GM23338 (cell line): Measurements from ENCODE around the gene TMBIM1. TPM values are rescaled to one million over a fixed set of nuclear protein-coding genes. Genes with fewer than 3 reads are reported as not detected.
A peak's percentile ranks its signal among the peaks of the same experiment; 100 is the strongest.

ENCODE experiments used
- ATAC-seq: fragments of 200-7000 bp; cut with Tn5 transposase; 3 replicates; pipeline ENCODE4 v1.9.1; 2020
- DNase-seq: peaks from one replicate; pipeline ENCODE4 v3.0.0-alpha.2; 2015; ENCODE audit warnings: low spot score
- H2AFZ ChIP-seq: fragments of 200-600 bp; sonication (generic); 2 replicates; pipeline ENCODE4 v1.8.0; 2016; ENCODE audit warnings: antibody characterized with exemption, mild to moderate bottlenecking, moderate library complexity
- H3F3A ChIP-seq: fragments of 200-600 bp; sonication (generic); replicated peaks from 2 replicates; pipeline ENCODE4 v1.8.0; 2017; ENCODE audit warnings: antibody characterized with exemption, mixed run types, low read depth
- H3K27ac ChIP-seq: fragments of 200-600 bp; sonication (generic); 2 replicates; pipeline ENCODE4 v1.6.1; 2016; ENCODE audit warnings: low read depth
- H3K27me3 ChIP-seq: fragments of 200-600 bp; sonication (generic); 2 replicates; pipeline ENCODE4 v1.8.0; 2016; ENCODE audit warnings: mild to moderate bottlenecking, mixed run types, moderate library complexity; ENCODE audit not compliant: insufficient read depth
- H3K36me3 ChIP-seq: fragments of 200-600 bp; sonication (generic); 2 replicates; pipeline ENCODE4 v1.8.0; 2016; ENCODE audit warnings: mild to moderate bottlenecking; ENCODE audit not compliant: insufficient read depth
- H3K4me1 ChIP-seq: fragments of 200-600 bp; sonication (generic); 2 replicates; pipeline ENCODE4 v1.8.0; 2016; ENCODE audit warnings: mild to moderate bottlenecking, moderate library complexity; ENCODE audit not compliant: insufficient read depth
- H3K4me2 ChIP-seq: fragments of 200-600 bp; sonication (generic); 2 replicates; pipeline ENCODE4 v1.7.1; 2017; ENCODE audit warnings: mixed run types
- H3K4me3 ChIP-seq: fragments of 200-600 bp; sonication (generic); 2 replicates; pipeline ENCODE4 v1.6.1; 2016; ENCODE audit warnings: mixed run types
- H3K79me2 ChIP-seq: fragments of 200-600 bp; sonication (generic); replicated peaks from 2 replicates; pipeline ENCODE4 v1.8.0; 2017; ENCODE audit warnings: mild to moderate bottlenecking; ENCODE audit not compliant: insufficient read depth
- H3K9me2 ChIP-seq: fragments of 200-600 bp; sonication (generic); 2 replicates; pipeline ENCODE4 v1.8.0; 2017; ENCODE audit not compliant: insufficient read depth
- H4K20me1 ChIP-seq: fragments of 200-600 bp; sonication (generic); replicated peaks from 2 replicates; pipeline ENCODE4 v1.8.0; 2017; ENCODE audit warnings: mild to moderate bottlenecking; ENCODE audit not compliant: insufficient read depth
- H3K27ac Mint-ChIP-seq: 2 replicates; pipeline ENCODE4 v1.8.0; 2020; ENCODE audit warnings: inconsistent platforms, mild to moderate bottlenecking, moderate library complexity, mixed read lengths
- H3K27me3 Mint-ChIP-seq: 3 replicates; pipeline ENCODE4 v1.8.0; 2022; ENCODE audit warnings: low read depth, mild to moderate bottlenecking, moderate library complexity, mixed read lengths, inconsistent platforms; ENCODE audit not compliant: insufficient read depth, poor library complexity
- H3K36me3 Mint-ChIP-seq: 3 replicates; pipeline ENCODE4 v1.8.0; 2021; ENCODE audit warnings: low read depth, mild to moderate bottlenecking, inconsistent platforms, moderate library complexity, mixed read lengths
- H3K4me1 Mint-ChIP-seq: 3 replicates; pipeline ENCODE4 v1.8.0; 2020; ENCODE audit warnings: mild to moderate bottlenecking, inconsistent platforms, mixed read lengths
- H3K4me3 Mint-ChIP-seq: 3 replicates; pipeline ENCODE4 v1.8.0; 2021; ENCODE audit warnings: moderate library complexity, mild to moderate bottlenecking, inconsistent platforms, mixed read lengths
- H3K9me3 Mint-ChIP-seq: 3 replicates; pipeline ENCODE4 v1.8.0; 2020; ENCODE audit warnings: moderate library complexity, mild to moderate bottlenecking, inconsistent platforms, mixed read lengths
- CTCF ChIP-seq, 2 experiments: fragments of 200-600 bp in 1 of 2; sonication (generic) in 1 of 2; conservative IDR thresholded peaks; 2 replicates each; pipeline versions ENCODE4 v1.5.1 to v1.6.1; 2016 to 2017; ENCODE audit warnings: antibody characterized with exemption in 2 of 2, low read depth in 2 of 2, mild to moderate bottlenecking in 2 of 2, moderate library complexity in 1 of 2
- EZH2 ChIP-seq: fragments of 200-600 bp; sonication (generic); IDR thresholded peaks from one replicate; pipeline ENCODE4 v1.8.0; 2017; ENCODE audit warnings: antibody characterized with exemption, mild to moderate bottlenecking, low read depth; ENCODE audit not compliant: unreplicated experiment
- polyA plus RNA-seq: library from polyadenylated mRNA; unstranded; fragments of >200 nt; fragmentation: Nextera tagmentation; extraction: Ambion mirVana; gene quantifications from 2 replicates; pipeline ENCODE4 v1.2.1, GENCODE V29; 2016
- total RNA-seq: library from RNA; depleted of rRNA; stranded (reverse); fragments of >200 nt; shearing (Covaris generic); gene quantifications from 2 replicates; pipeline ENCODE4 v1.2.3, GENCODE V29; 2014
- TF ChIP-seq, protein P1 (sequence below): fragments of 250-450 bp; sonication (Bioruptor Pico); IDR thresholded peaks from 2 replicates; pipeline ENCODE4 v1.5.0; 2020; ENCODE audit warnings: mild to moderate bottlenecking, moderate library complexity

TMBIM1 gene
- total and polyA plus RNA-seq, 2 experiments from 2014 or later = 12.0 to 20.8 TPM

GRCh38 chr2:218261423-218262236, 30.7 kb downstream of the TMBIM1 start:
- Mint-ChIP-seq H3K27me3 (peaks cover 16% of the 10 kb centered on the region), H3K36me3 (peaks cover 27% of the 10 kb centered on the region), H3K27ac (peak overlapping the region; percentile 55), H3K4me1 (peaks cover 33% of the 10 kb centered on the region), H3K4me3 (no peak overlapping the region; the same call in 2 of the 3 replicates), H3K9me3 (no peaks in the 10 kb centered on the region)
- Histone ChIP-seq H3K4me3 (no peak overlapping the region; the same call in 1 of the 2 replicates), H3K27me3 (no peaks in the 10 kb centered on the region), H3K9me2 (no peaks in the 10 kb centered on the region), H3K36me3 (no peaks in the 10 kb centered on the region), H3K27ac (peak overlapping the region; percentile 83), H3K4me1 (peaks cover 29% of the 10 kb centered on the region), H2AFZ (no peak overlapping the region), H3F3A (peaks cover 7% of the 10 kb centered on the region), H3K4me2 (peak overlapping the region; percentile 57; the same call in 1 of the 2 replicates), H4K20me1 (peaks cover 4% of the 10 kb centered on the region; the same call in 1 of the 2 replicates), H3K79me2 (no peaks in the 10 kb centered on the region)
- ATAC-seq (no peak), DNase-seq (peak; percentile 34)
- no peak for TF ChIP-seq EZH2
- TF ChIP-seq, protein P1, sequence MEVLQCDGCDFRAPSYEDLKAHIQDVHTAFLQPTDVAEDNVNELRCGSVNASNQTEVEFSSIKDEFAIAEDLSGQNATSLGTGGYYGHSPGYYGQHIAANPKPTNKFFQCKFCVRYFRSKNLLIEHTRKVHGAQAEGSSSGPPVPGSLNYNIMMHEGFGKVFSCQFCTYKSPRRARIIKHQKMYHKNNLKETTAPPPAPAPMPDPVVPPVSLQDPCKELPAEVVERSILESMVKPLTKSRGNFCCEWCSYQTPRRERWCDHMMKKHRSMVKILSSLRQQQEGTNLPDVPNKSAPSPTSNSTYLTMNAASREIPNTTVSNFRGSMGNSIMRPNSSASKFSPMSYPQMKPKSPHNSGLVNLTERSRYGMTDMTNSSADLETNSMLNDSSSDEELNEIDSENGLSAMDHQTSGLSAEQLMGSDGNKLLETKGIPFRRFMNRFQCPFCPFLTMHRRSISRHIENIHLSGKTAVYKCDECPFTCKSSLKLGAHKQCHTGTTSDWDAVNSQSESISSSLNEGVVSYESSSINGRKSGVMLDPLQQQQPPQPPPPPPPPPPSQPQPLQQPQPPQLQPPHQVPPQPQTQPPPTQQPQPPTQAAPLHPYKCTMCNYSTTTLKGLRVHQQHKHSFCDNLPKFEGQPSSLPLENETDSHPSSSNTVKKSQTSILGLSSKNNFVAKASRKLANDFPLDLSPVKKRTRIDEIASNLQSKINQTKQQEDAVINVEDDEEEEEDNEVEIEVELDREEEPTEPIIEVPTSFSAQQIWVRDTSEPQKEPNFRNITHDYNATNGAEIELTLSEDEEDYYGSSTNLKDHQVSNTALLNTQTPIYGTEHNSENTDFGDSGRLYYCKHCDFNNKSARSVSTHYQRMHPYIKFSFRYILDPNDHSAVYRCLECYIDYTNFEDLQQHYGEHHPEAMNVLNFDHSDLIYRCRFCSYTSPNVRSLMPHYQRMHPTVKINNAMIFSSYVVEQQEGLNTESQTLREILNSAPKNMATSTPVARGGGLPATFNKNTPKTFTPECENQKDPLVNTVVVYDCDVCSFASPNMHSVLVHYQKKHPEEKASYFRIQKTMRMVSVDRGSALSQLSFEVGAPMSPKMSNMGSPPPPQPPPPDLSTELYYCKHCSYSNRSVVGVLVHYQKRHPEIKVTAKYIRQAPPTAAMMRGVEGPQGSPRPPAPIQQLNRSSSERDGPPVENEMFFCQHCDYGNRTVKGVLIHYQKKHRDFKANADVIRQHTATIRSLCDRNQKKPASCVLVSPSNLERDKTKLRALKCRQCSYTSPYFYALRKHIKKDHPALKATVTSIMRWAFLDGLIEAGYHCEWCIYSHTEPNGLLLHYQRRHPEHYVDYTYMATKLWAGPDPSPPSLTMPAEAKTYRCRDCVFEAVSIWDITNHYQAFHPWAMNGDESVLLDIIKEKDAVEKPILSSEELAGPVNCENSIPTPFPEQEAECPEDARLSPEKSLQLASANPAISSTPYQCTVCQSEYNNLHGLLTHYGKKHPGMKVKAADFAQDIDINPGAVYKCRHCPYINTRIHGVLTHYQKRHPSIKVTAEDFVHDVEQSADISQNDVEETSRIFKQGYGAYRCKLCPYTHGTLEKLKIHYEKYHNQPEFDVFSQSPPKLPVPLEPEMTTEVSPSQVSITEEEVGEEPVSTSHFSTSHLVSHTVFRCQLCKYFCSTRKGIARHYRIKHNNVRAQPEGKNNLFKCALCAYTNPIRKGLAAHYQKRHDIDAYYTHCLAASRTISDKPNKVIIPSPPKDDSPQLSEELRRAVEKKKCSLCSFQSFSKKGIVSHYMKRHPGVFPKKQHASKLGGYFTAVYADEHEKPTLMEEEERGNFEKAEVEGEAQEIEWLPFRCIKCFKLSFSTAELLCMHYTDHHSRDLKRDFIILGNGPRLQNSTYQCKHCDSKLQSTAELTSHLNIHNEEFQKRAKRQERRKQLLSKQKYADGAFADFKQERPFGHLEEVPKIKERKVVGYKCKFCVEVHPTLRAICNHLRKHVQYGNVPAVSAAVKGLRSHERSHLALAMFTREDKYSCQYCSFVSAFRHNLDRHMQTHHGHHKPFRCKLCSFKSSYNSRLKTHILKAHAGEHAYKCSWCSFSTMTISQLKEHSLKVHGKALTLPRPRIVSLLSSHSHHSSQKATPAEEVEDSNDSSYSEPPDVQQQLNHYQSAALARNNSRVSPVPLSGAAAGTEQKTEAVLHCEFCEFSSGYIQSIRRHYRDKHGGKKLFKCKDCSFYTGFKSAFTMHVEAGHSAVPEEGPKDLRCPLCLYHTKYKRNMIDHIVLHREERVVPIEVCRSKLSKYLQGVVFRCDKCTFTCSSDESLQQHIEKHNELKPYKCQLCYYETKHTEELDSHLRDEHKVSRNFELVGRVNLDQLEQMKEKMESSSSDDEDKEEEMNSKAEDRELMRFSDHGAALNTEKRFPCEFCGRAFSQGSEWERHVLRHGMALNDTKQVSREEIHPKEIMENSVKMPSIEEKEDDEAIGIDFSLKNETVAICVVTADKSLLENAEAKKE = no peak

- Histone ChIP-seq H3K27ac (peak within 1 kb of the TSS; percentile 83), H3K4me3 (peak within 1 kb of the TSS; percentile 14; the same call in 1 of the 2 replicates), H3K36me3 (peaks cover 3% of the 10 kb centered on the region; the same call in 1 of the 2 replicates), H4K20me1 (peaks cover 4% of the 10 kb centered on the region; the same call in 1 of the 2 replicates), H3K9me2 (no peaks in the 10 kb centered on the region), H3K4me1 (peaks cover 29% of the 10 kb centered on the region), H3K79me2 (no peaks in the 10 kb centered on the region), H3K4me2 (peak within 1 kb of the TSS; percentile 57; the same call in 1 of the 2 replicates), H2AFZ (no peak within 1 kb of the TSS), H3K27me3 (no peaks in the 10 kb centered on the region), H3F3A (peaks cover 10% of the 10 kb centered on the region)
- H3K36me3 Mint-ChIP-seq = peaks cover 26% of the 10 kb centered on the region
- H3K9me3 Mint-ChIP-seq = no peaks in the 10 kb centered on the region
- H3K4me3 Mint-ChIP-seq = peak within 1 kb of the TSS; percentile 42; the same call in 2 of the 3 replicates
- H3K27me3 Mint-ChIP-seq = peaks cover 16% of the 10 kb centered on the region
- ATAC-seq = peak; percentile 77
- peak; percentile 71 for DNase-seq
- peak within 1 kb of the TSS; percentile 55 for H3K27ac Mint-ChIP-seq
- H3K4me1 Mint-ChIP-seq = peaks cover 33% of the 10 kb centered on the region
- peak in 1 of 2 experiments; percentile 19; a peak in 2 of 4 replicates for TF ChIP-seq CTCF (conservative IDR thresholded peaks at IDR 0.05; ENCODE audit: low read depth in 2 of 2)
Observed at GRCh38 chr2:218260742-218261422, 31.4 kb downstream of the TMBIM1 start, which contains the start of gene GPBAR1. Gene GPBAR1, plus strand, starts transcription at chr2:218261015. Its CDS starts 1,710 bp downstream, at chr2:218262725.
